CD4-positive, alpha-beta T cell treated with Interleukin-10 for 1 hour (primary cell): Measurements from ENCODE around the gene SIRPG.
"Not testable (repeated sequence)": the region's sequence is repeated elsewhere in the genome, so short reads cannot be mapped to it uniquely, and the experiment has no call there.

Experiments used
- DNase-seq: peaks from one replicate; pipeline ENCODE4 v3.0.0-alpha.2; 2020

Gene SIRPG

DNA sequence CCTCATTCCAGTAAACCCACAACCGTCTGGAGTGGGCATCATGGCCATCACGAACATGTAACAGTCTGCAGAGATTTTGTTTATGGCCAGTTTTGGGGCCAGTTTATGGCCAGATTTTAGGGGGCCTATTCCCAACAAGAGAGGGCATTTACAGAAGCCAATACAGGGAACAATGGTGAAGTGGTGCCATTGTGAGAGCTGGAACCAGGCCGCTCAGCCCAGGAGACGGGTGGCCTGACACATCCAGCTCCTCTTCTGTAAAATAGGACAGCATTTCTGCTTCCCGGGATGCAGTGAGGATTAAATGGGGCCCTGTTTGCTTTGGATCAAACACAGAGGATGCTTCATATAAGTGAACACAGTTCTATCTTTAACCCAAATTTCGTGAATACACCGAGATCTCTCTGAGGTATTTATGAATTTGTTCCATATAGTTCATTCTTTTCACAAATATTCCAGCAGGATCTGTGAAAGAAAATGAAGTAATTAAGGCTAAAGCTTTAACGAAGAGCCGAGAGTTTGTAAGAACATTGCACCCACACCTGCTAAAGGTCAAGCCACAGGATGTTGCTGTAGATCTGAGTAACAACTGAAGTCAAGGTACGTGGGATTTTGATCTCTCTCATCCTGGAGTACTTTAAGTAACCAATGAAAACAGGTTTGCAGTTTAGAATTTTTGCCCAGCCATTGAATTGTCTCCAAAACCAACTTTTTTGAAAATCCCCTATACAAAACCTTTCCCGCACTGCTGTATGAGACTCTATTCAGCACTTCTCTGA, 14.5 kb upstream of the SIRPG start:
- no peak for DNase-seq

GRCh38 chr20:1669304-1669703, 11.7 kb upstream of the SIRPG start:
- DNase-seq, result no peak

- no peak for DNase-seq
These were observed 10.0 kb upstream of the SIRPG start for GRCh38 chr20:1667502-1668085.

- DNase-seq, result no peak
These were observed 9.2 kb upstream of the SIRPG start for GRCh38 chr20:1666802-1667201.

DNA sequence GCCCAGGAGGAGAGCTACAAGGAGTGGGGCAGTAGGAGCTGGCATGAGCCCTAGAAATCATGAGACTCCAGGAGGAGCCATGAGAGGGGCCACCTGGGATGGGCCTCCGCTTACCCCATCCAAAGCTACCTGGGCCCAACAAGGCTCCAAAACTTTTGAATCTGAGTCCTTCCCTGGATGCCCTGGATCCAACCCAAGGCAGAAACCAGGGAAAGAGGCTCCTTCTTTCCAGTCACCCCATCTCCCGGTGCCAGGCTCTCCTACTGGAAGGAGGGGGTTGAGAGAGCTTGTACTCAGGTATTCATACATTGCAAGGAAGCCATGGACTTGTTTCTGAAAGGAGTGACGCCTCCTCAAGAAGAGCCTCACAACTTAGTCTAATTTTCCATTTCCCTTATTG, 7.8 kb upstream of the SIRPG start:
- no peak for DNase-seq

DNA sequence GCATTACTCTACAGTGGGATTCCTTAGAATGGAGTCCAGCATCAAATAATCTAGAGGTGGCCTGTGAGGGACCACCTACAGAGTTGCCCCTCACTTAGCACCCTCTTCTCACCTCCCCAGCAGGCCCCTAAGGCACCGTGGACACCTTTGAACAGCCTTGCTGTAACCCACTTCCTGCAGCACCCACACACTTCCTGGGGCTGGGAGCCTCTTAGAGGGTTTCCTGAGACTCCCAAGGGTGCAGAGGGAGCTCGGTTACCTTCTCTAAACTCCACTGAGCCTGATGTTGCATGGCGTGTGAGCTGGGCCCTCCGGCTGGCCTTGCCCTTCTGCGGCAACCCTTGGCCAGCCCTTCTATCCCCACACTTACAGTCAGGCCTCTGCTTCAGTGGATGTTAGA, 7.3 kb upstream of the SIRPG start:
- DNase-seq, result peak; percentile 67

GRCh38 chr20:1663917-1664316, 6.3 kb upstream of the SIRPG start:
- DNase-seq, result no peak

DNA sequence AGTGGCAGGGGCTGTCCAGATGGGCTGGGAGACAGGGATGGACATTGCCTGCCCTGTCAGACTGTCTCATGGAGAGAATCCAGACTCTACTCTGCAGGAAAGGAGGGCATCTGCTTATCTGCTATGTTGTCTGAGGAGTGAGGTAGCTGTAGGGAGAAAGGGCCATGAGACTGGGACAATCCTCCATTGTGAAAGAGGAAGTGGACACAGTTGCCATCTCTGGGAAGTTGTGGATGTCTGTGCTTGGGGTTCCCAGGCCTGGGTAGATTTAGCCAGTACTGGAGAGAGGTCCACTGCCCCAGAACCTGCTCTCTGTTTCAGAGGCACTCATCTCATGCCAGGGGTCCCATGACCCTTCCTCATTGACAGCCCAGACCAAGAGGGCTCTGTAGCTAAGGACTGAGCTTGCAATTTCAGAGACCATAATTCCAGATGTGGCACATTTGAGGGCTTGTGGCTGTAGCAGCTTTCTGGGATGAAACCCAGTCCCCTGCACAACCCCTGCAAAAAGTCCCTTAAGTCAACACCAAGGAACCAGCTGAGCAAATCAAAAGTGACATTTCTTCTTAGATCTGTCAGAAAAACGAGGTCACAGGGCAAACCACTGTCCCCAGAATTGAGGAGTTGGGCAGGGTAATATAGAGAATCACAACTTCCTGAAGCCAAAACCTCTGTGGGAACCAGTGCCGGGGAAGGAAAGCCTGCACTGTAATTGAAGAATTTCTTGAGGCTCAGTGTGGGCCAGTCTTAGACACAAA, 4.1 kb upstream of the SIRPG start:
- no peak for DNase-seq

- DNase-seq, result peak; percentile 53
These were observed 2.7 kb upstream of the SIRPG start for GRCh38 chr20:1660246-1660645.

DNA sequence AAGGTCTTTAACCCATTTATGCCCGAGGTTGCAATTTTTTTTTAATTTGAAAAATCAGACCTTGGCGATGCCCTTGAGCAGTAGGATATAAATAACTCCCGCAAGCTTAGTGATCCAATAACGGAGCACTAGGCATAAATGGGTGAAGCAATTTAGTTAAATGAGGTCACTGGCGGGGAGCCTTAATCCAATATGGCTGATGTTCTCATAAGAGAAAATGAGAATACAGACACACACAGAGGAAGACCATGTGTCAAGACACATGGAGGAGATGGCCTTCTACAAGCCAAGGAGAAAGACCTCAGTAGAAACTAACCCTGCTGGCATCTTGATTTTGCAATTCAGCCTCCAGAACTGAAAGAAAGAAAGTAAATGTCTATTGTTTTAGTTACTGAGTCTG, 735 bp downstream of the SIRPG start:
- DNase-seq, result no peak

GRCh38 chr20:1654996-1655395, 2.6 kb downstream of the SIRPG start:
- DNase-seq, result peak; percentile 60

DNA sequence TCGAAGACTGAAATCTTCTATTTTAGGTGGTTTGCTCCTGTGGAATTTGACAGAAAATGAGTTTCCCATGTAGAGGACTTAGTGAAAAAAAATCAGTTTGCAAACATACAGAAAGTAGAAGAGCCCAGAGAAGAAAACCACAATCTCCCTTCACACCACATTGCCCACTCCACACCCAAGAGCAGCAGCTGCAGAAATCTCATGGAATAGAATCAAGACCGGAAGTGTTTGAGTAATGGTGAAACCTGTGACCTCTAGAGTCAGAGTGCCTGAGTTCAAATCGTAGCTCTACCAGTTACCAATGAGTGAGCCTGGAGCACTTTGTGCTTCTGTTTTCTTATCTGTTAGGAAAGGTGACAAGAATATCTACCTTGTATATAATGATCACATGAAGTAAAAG, 4.6 kb downstream of the SIRPG start:
- no peak for DNase-seq

GRCh38 chr20:1652104-1652503, 5.5 kb downstream of the SIRPG start:
- no peak for DNase-seq

DNA sequence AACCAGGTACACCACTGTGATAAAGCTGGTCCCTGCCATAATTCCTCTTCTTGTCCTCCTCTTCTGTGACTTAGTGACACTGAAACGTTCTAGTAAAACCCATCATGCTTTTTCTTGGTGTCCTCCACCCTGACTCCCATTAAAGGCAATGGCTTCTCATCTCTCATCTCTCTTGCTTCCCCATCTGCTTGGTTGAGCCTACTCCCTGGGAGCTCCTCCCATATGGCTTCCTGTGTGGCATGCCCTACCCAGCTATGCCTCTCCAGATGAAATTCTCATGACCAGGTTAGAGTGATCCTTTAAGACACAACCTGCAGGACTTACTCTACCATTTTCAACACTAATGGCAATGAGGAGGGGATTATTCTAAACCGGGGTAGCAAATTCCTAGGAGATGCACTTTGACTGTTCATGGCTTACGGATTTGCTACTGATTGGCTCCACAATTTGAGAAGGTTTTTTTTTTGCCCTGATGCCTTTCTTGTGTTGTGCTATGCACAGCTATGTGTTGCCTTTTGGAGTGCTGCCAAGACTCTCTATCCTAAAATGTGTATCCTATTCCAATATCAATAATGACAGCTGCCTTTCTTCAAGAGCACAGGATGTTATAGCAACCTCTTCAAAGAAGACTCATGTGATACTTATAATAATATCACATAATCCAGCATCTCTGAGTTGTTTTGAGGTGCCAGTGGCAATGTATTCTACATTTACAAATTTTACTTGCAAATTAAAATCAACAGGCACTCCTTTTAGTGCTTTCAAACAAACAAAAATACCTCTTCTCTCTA, 6.1 kb downstream of the SIRPG start:
- DNase-seq, result no peak

GRCh38 chr20:1648101-1648500, 9.5 kb downstream of the SIRPG start:
- DNase-seq, result no peak

DNA sequence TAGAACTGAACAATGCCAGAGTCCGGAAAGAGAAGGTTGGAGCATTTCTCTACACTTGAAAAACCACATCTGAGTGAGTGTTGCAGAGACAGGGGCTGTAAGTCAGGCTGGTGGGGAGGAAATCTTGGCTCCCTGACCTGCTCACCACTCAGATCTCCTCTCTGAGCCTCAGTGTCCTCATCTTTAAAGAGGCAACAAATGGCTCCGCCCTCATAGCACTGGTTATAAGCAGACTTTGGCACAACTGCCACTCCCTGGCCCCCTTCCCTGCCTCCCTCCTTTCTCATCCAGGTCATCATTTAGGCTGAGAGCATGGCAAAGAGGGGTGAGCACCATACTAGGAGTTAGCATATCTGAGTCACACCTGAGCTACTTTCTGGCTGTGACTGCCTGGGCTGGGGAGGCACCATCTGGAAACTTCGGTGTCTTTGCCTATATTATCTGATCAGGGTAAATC, 10.6 kb downstream of the SIRPG start:
- DNase-seq, result no peak

- no peak for DNase-seq
These were observed 13.2 kb downstream of the SIRPG start for GRCh38 chr20:1644101-1644962.

- DNase-seq, result not testable (repeated sequence)
These were observed 18.9 kb downstream of the SIRPG start for GRCh38 chr20:1638643-1639042.

- no peak for DNase-seq
These were observed 19.8 kb downstream of the SIRPG start for GRCh38 chr20:1637755-1638154.

DNA sequence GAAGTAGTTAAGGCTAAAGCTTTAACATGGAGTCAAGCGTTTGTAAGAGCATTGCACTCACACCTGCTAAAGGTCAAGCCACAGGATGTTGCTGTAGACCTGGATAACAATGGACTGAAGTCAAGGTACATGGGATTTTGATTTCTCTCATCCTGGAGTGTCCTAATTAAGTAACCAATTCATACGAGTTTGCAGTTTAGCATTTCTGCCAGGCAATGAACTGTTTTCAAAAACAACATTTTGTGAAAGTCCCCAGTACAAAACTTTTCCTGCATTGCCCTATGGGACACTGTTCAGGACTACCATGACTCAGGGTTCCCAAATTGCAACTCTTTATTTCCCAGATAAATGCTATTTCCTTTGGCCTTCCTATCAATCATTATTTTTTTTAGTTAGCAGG, 20.4 kb downstream of the SIRPG start:
- DNase-seq, result no peak

- DNase-seq, result no peak
These were observed 21.0 kb downstream of the SIRPG start for GRCh38 chr20:1636621-1637020.

DNA sequence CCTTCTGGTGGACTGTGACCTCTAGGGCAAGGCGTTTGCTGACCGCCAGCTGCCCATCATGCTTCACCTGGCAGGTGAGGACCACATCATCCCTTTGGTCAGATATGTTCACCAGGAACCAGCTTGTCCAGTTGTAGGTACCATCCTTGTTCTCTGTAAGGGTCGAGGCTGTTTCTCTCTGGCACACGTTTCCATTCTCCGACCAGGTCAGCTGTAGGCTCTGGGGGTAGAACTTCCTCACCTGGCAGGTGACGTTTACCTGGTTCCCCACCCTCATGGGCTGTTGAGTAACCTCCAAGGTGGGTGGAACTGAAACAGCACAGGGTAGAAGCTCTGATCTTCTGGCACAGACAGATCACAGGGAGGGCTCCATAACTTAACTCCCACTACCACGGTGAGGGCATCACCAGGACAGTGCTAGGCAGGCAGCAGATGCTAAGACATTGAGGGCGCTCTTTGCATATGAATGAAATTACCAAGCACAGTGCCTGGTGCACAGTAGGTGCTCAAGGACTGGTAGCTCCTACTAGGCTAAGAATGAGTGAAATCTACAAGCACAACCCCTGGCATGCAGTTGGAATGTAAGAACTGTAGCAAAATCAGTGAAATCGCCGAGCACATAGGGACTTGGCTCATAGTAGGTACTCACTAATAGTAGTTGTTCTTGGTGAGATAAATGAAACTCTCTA, 22.1 kb downstream of the SIRPG start:
- no peak for DNase-seq
